ENCODE data around the gene WNT11. TPM values are rescaled to one million over a fixed set of nuclear protein-coding genes. Genes with fewer than 3 reads are reported as not detected.

The WNT11 gene
- total RNA-seq, 4 donors from 2014 or later, result 0.13 to 3.2 (median 0.38) TPM

GRCh38 chr11:76164081-76164480, 42.2 kb downstream of the WNT11 start:
- intact Hi-C loops (cut with DNase I), result no loop called here
- no peak for TF ChIP-seq POLR2A (IDR thresholded peaks at IDR 0.05)
- 40% methylated on average over 1 of the region's 13 CpGs; no CpG with 5 or more reads in 1 of the 2 donors for WGBS, 2 donors

GRCh38 chr11:76163289-76163880, 42.9 kb downstream of the WNT11 start:
- WGBS, 2 donors, result 83 to 90% methylated on average over 3 to 5 of the region's 11 CpGs
- no peak overlapping the region for H3K4me3 ChIP-seq
- H3K27ac ChIP-seq, result no peak overlapping the region
- intact Hi-C loops (cut with DNase I), result no loop called here
- no peaks in the 10 kb centered on the region for H3K36me3 ChIP-seq
- TF ChIP-seq, protein P1, sequence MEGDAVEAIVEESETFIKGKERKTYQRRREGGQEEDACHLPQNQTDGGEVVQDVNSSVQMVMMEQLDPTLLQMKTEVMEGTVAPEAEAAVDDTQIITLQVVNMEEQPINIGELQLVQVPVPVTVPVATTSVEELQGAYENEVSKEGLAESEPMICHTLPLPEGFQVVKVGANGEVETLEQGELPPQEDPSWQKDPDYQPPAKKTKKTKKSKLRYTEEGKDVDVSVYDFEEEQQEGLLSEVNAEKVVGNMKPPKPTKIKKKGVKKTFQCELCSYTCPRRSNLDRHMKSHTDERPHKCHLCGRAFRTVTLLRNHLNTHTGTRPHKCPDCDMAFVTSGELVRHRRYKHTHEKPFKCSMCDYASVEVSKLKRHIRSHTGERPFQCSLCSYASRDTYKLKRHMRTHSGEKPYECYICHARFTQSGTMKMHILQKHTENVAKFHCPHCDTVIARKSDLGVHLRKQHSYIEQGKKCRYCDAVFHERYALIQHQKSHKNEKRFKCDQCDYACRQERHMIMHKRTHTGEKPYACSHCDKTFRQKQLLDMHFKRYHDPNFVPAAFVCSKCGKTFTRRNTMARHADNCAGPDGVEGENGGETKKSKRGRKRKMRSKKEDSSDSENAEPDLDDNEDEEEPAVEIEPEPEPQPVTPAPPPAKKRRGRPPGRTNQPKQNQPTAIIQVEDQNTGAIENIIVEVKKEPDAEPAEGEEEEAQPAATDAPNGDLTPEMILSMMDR (IDR thresholded peaks at IDR 0.05), result no peak
- no peak for TF ChIP-seq POLR2A (IDR thresholded peaks at IDR 0.05)
- DNase-seq, result no peak
- H3K4me1 ChIP-seq, result peaks cover 0 to 18% (median 6%) of the 10 kb centered on the region in 3 donors
- H3K27me3 ChIP-seq, result peaks cover 0 to 17% (median 0%) of the 10 kb centered on the region in 4 donors
- no peaks in the 10 kb centered on the region for H3K9me3 ChIP-seq

More at GRCh38 chr11:76164081-76164480, 42.2 kb downstream of the WNT11 start:
- no peak for DNase-seq
- Histone ChIP-seq H3K27ac (no peak overlapping the region), H3K27me3 (peaks cover 0 to 17% (median 0%) of the 10 kb centered on the region in 4 donors), H3K9me3 (no peaks in the 10 kb centered on the region), H3K4me3 (no peak overlapping the region), H3K36me3 (no peaks in the 10 kb centered on the region), H3K4me1 (peaks cover 0 to 18% (median 6%) of the 10 kb centered on the region in 3 donors)

DNA sequence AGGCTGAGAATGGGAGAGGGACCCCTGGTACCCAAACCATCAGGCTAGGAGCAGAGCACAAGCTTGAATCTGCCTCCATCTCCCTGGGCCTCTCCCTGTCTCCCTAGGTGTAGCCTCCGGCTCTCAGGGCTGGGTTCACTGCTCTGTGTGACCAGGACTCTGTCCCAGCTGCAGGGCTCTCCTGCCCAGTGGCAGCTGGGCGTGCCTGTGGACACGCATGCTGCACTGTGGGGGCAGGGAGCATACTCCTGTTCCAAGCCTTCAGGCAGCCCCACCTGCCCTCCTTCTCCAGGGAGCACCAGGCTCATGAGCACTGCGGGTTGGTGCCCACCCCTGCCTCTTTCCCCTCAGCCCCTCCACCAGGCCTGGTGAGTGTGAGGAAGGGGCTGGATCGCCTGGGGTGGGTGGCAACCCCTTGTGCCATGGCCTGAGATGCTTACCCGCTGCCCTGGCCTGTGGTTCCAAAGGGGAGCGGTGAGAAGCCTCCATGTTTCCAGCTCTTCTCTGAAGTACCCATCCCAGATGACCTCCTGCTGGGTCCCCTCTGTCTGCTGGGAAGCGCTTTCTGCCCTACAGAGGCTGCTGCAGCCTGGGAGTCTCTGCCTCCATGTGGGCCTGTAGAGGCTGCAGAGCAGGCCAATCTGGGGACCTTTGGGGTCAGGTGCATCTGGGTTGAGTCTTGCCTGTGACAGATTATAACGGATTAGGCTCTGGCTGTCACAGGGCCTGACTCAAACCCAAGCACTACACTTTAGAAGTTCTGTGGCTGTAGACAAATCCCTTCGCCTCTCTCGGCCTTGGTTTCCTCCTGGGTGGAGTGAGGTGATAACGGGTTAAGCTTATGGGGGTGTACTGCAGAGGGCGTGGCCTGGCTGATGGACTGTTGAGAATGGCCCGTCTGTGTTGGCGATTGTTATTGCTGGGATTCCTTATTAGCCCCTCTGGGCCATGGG, 43.7 kb downstream of the WNT11 start:
- DNase-seq, result no peak
- intact Hi-C loops (cut with DNase I), result no loop called here
- H3K27ac ChIP-seq, result no peak overlapping the region
- H3K4me3 ChIP-seq, result no peak overlapping the region
- no peak for TF ChIP-seq POLR2A (IDR thresholded peaks at IDR 0.05)
- TF ChIP-seq, protein P1 (IDR thresholded peaks at IDR 0.05), result no peak
- H3K27me3 ChIP-seq, result peaks cover 0 to 17% (median 0%) of the 10 kb centered on the region in 4 donors
- no peaks in the 10 kb centered on the region for H3K9me3 ChIP-seq
- H3K36me3 ChIP-seq, result no peaks in the 10 kb centered on the region
- 90 to 97% methylated on average over 6 of the region's 15 CpGs for WGBS, 2 donors
- peaks cover 0 to 18% (median 6%) of the 10 kb centered on the region in 3 donors for H3K4me1 ChIP-seq

DNA sequence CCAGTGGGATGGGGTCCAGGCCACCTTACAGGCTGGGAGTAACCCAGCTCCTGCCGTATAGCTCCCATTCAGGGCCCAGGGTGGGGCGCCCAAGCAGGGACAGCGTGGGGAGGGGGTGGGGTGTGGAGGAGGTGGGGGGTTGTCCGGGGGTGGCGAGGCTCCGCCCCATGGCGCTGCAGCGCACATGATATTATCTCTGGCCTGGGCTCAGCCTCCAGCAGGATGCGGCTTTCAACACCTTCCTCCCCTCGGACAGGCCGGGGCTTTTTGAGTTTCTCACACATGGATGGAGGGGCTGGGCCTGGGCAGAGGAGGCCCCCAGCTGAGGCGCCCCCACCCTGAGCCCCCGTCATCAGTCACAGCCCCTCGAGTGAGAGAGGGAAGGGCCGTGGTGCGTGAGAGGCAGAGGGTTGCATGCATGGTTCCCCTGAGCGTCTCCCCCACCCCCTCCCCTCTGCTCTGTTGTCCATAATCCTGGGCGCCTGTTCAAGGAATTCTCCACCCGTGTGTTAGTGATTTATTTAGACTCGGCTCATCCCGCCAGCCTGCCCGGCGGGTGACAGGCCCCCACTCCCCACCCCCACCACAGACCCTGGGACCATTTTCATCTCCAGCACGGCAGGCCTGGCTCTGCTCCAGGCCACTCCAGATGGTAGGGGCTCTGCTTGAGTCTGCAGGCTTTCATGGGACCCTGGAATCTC, 44.9 kb downstream of the WNT11 start:
- H3K4me1 ChIP-seq, result peaks cover 0 to 18% (median 6%) of the 10 kb centered on the region in 3 donors
- peaks cover 0 to 17% (median 0%) of the 10 kb centered on the region in 4 donors for H3K27me3 ChIP-seq
- H3K27ac ChIP-seq, result no peak overlapping the region
- intact Hi-C loops (cut with DNase I), result no loop called here
- no peaks in the 10 kb centered on the region for H3K9me3 ChIP-seq
- peak overlapping the region in 1 of 4 donors; percentile 40 for H3K4me3 ChIP-seq
- WGBS, 2 donors, result 23% methylated on average over 3 of the region's 24 CpGs; no CpG with 5 or more reads in 1 of the 2 donors
- TF ChIP-seq, protein P1 (IDR thresholded peaks at IDR 0.05), result no peak
- no peak for TF ChIP-seq POLR2A (IDR thresholded peaks at IDR 0.05)
- no peak for DNase-seq
- no peaks in the 10 kb centered on the region for H3K36me3 ChIP-seq

- 83% methylated on average over 7 of the region's 8 CpGs; no CpG with 5 or more reads in 1 of the 2 donors for WGBS, 2 donors
- intact Hi-C loops (cut with DNase I), result no loop called here
- peaks cover 0 to 18% (median 6%) of the 10 kb centered on the region in 3 donors for H3K4me1 ChIP-seq
- TF ChIP-seq POLR2A (IDR thresholded peaks at IDR 0.05), result no peak
- TF ChIP-seq, protein P1 (IDR thresholded peaks at IDR 0.05), result no peak
- no peak overlapping the region for H3K27ac ChIP-seq
- H3K36me3 ChIP-seq, result no peaks in the 10 kb centered on the region
- no peak overlapping the region for H3K4me3 ChIP-seq
- H3K27me3 ChIP-seq, result peaks cover 0 to 17% (median 0%) of the 10 kb centered on the region in 4 donors
- DNase-seq, result no peak
- H3K9me3 ChIP-seq, result no peaks in the 10 kb centered on the region
Measured at GRCh38 chr11:76160856-76161255, 45.4 kb downstream of the WNT11 start.

All from esophagus squamous epithelium (tissue), 5 donors.